Esophagus muscularis mucosa (tissue), 3 donors: ENCODE data around the gene FGFR2.

ENCODE experiments used
- CTCF ChIP-seq, 3 experiments: fragments of 200-600 bp in 2 of 3; fragments of 450-650 bp in 1 of 3; sonication (generic) in 2 of 3; IDR thresholded peaks; one replicate each; pipeline ENCODE4 v1.5.1; 2017 to 2019; ENCODE audit warnings: antibody characterized with exemption in 3 of 3, mild to moderate bottlenecking in 2 of 3, moderate library complexity in 1 of 3
- POLR2AphosphoS5 ChIP-seq, 2 donors: sonication (generic); formaldehyde crosslinking; IDR thresholded peaks; one replicate each; pipeline ENCODE4 v1.6.1; 2017; ENCODE audit warnings: antibody characterized with exemption in 2 of 2

GRCh38 chr10:121511460-121511859 lies 86.8 kb downstream of the FGFR2 start:
- TF ChIP-seq POLR2AphosphoS5 (IDR thresholded peaks at IDR 0.05) (no peak), CTCF (IDR thresholded peaks at IDR 0.05) (no peak)
